Panc1 (cell line): Measurements from ENCODE around the gene CRYZ.

ENCODE experiments used
- POLR2AphosphoS5 ChIP-seq: IDR thresholded peaks from 2 replicates; pipeline ENCODE4 v1.6.1; 2012; ENCODE audit warnings: mild to moderate bottlenecking, low read depth, low read length, moderate library complexity
- REST ChIP-seq, 2 experiments: IDR thresholded peaks; 2 replicates each; pipeline ENCODE4 v1.6.1; 2011 to 2012; ENCODE audit warnings: low read depth in 2 of 2, control low read depth in 1 of 2, low read length in 1 of 2, mild to moderate bottlenecking in 1 of 2, moderate library complexity in 1 of 2; ENCODE audit not compliant: insufficient read depth in 1 of 2
- SIN3A ChIP-seq: IDR thresholded peaks from 2 replicates; pipeline ENCODE4 v1.6.1; 2012; ENCODE audit warnings: low read depth, mild to moderate bottlenecking, low read length, moderate library complexity, borderline replicate concordance; ENCODE audit not compliant: insufficient read depth
- TCF7L2 ChIP-seq: IDR thresholded peaks from 2 replicates; pipeline ENCODE4 v1.6.1; 2011; ENCODE audit warnings: mild to moderate bottlenecking, low read depth, low read length, inconsistent platforms
- TF ChIP-seq, protein P1 (sequence below): fragments of 450-650 bp; IDR thresholded peaks from 2 replicates; pipeline ENCODE4 v1.5.1; 2017; ENCODE audit warnings: mild to moderate bottlenecking

- TF ChIP-seq, protein P1, sequence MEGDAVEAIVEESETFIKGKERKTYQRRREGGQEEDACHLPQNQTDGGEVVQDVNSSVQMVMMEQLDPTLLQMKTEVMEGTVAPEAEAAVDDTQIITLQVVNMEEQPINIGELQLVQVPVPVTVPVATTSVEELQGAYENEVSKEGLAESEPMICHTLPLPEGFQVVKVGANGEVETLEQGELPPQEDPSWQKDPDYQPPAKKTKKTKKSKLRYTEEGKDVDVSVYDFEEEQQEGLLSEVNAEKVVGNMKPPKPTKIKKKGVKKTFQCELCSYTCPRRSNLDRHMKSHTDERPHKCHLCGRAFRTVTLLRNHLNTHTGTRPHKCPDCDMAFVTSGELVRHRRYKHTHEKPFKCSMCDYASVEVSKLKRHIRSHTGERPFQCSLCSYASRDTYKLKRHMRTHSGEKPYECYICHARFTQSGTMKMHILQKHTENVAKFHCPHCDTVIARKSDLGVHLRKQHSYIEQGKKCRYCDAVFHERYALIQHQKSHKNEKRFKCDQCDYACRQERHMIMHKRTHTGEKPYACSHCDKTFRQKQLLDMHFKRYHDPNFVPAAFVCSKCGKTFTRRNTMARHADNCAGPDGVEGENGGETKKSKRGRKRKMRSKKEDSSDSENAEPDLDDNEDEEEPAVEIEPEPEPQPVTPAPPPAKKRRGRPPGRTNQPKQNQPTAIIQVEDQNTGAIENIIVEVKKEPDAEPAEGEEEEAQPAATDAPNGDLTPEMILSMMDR, result no peak
- TF ChIP-seq POLR2AphosphoS5, result no peak
- TF ChIP-seq REST (IDR thresholded peaks at IDR 0.05; ENCODE audit: insufficient read depth in 1 of 2, low read depth in 2 of 2, low read length in 1 of 2), result no peak
- TF ChIP-seq SIN3A, result no peak
- TF ChIP-seq TCF7L2, result no peak
Observed at GRCh38 chr1:74690909-74691308, 41.9 kb downstream of the CRYZ start.
